ENCODE results near the gene ACTR1B. TPM values are rescaled to one million over a fixed set of nuclear protein-coding genes. Genes with fewer than 3 reads are reported as not detected.
A peak's percentile ranks its signal among the peaks of the same experiment; 100 is the strongest.
"Not testable (repeated sequence)": the region's sequence is repeated elsewhere in the genome, so short reads cannot be mapped to it uniquely, and the experiment has no call there.

ACTR1B gene
- total RNA-seq, 1 donor from 2014 or later: 59.2 TPM

DNA sequence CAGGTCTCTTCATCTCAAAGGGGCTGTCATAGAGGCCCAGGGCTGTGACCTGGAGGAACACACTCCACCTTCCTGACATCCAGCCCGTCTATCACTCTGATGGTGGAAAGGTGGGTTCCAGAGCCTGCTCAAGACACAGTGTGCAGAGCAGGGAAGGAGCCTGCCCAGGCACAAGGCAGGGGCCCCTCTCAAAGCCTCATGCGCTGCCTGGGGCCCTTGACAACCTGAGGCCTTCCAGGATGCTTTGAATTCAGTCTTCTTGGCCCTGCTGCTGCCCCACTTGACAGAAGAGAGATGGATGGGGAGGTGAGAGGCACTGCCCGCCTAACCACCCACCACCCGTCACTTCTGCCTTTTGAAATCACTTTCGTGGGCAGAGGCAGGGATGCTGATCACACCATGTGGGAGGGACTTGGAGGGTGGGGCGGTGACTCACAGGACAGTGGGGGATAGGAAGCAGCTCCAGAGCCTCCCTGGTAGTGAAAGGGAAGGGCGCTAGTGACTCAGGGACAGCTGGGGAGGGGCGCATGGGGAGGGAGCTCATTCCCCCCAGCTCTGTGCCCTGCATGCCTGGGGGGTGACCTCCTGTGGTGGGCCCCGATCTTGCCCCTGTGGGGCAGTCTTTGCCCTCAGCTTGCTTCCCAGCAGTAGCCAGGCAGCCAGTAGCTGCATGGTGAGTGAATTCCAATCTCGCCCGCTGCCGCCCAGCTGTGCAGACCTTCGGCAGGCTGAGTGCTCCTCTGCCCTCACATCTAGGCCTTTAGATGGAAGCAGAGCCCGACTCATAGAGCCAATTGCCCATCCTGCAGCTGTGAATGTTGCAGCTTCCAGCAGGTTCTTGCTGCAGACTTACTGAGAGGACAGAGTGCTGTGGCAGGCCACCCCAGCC, 44.7 kb downstream of the ACTR1B start:
- FAIRE-seq: peak; percentile 13
- H3K27me3 ChIP-seq (ENCODE audit: control insufficient read depth, insufficient read depth, low read length); H3K4me3 ChIP-seq (ENCODE audit: low read depth, low read length); DNase-seq (ENCODE audit: low read depth); H3K36me3 ChIP-seq (ENCODE audit: control insufficient read depth, insufficient read depth, low read length): not testable (repeated sequence)

DNA sequence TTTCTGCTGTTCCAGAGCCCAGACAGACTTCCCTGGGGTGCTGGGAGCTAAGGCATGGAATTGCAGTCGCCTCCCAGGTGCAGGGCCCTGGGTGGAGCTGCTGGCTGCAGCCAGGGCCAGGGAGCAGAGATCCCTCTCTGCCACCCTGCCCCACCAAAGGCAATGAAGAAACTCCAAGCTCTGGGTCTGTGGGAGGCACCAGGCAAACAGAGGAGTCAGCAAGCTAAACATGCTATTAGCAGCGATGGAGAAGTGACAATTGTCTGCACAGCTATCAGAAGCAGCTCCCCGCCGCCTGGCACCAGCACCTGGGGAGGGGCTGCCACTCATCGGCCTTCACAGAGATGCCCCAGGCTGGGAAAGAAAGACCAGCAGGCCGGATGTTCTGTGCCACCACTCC, 45.9 kb downstream of the ACTR1B start:
- no peak for FAIRE-seq
- DNase-seq (ENCODE audit: low read depth): no peak
- no peaks in the 10 kb centered on the region for H3K36me3 ChIP-seq (ENCODE audit: control insufficient read depth, insufficient read depth, low read length)

DNA sequence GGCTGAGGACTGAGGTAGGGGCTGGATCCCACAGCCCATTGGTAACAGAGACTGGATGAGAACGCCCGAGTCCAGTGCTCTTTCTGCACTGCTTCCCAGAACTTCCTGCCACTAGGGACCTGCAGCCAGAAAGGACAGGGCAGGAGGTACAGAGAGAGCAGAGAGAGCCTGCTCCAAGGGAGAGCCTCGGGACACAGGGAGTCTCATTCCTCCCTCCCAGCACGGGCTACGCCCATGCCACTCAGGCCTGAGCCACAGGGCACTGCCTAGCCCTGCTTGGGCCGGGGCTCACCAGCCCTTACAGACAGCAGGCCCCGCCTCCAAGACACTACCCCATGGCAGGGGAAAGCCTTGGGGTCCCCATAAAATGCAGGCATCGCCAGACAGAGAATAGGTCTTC, 48.1 kb downstream of the ACTR1B start:
- not testable (repeated sequence) for H3K4me3 ChIP-seq (ENCODE audit: low read depth, low read length); DNase-seq (ENCODE audit: low read depth); FAIRE-seq; H3K27me3 ChIP-seq (ENCODE audit: control insufficient read depth, insufficient read depth, low read length); H3K36me3 ChIP-seq (ENCODE audit: control insufficient read depth, insufficient read depth, low read length)

More for the DNA sequence above, 45.9 kb downstream of the ACTR1B start:
- TF ChIP-seq, protein P1, sequence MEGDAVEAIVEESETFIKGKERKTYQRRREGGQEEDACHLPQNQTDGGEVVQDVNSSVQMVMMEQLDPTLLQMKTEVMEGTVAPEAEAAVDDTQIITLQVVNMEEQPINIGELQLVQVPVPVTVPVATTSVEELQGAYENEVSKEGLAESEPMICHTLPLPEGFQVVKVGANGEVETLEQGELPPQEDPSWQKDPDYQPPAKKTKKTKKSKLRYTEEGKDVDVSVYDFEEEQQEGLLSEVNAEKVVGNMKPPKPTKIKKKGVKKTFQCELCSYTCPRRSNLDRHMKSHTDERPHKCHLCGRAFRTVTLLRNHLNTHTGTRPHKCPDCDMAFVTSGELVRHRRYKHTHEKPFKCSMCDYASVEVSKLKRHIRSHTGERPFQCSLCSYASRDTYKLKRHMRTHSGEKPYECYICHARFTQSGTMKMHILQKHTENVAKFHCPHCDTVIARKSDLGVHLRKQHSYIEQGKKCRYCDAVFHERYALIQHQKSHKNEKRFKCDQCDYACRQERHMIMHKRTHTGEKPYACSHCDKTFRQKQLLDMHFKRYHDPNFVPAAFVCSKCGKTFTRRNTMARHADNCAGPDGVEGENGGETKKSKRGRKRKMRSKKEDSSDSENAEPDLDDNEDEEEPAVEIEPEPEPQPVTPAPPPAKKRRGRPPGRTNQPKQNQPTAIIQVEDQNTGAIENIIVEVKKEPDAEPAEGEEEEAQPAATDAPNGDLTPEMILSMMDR (IDR thresholded peaks at IDR 0.05; ENCODE audit: insufficient read depth, low read length, severe bottlenecking): no peak
- no peak overlapping the region for H3K4me3 ChIP-seq (ENCODE audit: low read depth, low read length)
- no peaks in the 10 kb centered on the region for H3K27me3 ChIP-seq (ENCODE audit: control insufficient read depth, insufficient read depth, low read length)

DNA sequence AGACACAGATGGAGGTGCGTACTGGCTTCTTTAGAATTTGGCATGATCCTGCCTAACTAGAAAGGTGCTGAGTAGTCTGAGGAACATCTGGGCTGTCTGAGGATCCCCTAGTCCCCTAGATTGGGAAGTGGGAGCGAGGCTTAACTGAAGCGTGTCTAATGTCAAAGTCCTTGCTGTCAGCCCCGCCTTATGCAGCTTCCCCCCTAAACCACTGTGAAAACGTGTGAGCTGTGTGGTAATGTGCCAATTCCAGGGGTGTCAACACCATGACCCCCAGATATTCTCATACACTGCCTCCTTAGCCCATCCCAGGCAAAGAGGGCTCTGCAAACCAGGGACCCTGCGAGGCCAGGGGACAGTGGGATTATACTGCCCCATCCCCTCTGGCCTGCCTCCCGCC, 51.9 kb downstream of the ACTR1B start:
- not testable (repeated sequence) for H3K4me3 ChIP-seq (ENCODE audit: low read depth, low read length); FAIRE-seq; DNase-seq (ENCODE audit: low read depth); H3K27me3 ChIP-seq (ENCODE audit: control insufficient read depth, insufficient read depth, low read length); H3K36me3 ChIP-seq (ENCODE audit: control insufficient read depth, insufficient read depth, low read length)

DNA sequence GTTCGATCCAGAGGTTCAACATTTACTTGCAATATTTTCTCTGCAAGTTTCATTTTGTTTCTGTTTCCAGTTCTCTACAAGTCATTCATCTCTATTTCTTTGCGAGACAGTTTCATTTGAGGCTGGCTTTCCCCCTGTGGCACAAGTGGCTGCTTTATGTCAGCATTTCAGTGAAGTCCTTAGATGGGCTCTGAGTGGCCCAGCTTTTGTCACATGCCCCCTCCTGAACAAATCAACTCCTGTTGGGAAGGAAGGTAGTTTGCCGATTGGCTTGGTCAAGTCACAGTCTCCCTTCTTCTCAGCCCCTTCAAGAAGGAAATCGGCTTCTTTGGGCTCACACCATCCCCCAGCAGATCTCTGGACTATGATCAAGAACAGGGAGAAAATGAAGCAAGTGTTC, 55.1 kb downstream of the ACTR1B start:
- H3K4me3 ChIP-seq (ENCODE audit: low read depth, low read length); DNase-seq (ENCODE audit: low read depth); H3K36me3 ChIP-seq (ENCODE audit: control insufficient read depth, insufficient read depth, low read length); H3K27me3 ChIP-seq (ENCODE audit: control insufficient read depth, insufficient read depth, low read length); FAIRE-seq: not testable (repeated sequence)

Other genes with a start within 250 kb of the ACTR1B start
- gene ANKRD36B, start 74.2 kb downstream of the ACTR1B start, total RNA-seq: 11.6 and 14.2 TPM in 2 replicates
- gene COX5B, start 18.0 kb downstream of the ACTR1B start, total RNA-seq: 416 and 525 TPM in 2 replicates
- 0.26 and 0.51 TPM in 2 replicates for gene C2orf92, start 5.7 kb upstream of the ACTR1B start, total RNA-seq
- gene ZAP70, start 49.5 kb upstream of the ACTR1B start, total RNA-seq: not detected in 2 replicates

All from bronchial epithelial cell (primary cell).